ENCODE results near the gene P2RX4. TPM values are rescaled to one million over a fixed set of nuclear protein-coding genes. Genes with fewer than 3 reads are reported as not detected.

P2RX4 gene
- polyA plus RNA-seq, 1 experiment: 18.9 TPM

DNA sequence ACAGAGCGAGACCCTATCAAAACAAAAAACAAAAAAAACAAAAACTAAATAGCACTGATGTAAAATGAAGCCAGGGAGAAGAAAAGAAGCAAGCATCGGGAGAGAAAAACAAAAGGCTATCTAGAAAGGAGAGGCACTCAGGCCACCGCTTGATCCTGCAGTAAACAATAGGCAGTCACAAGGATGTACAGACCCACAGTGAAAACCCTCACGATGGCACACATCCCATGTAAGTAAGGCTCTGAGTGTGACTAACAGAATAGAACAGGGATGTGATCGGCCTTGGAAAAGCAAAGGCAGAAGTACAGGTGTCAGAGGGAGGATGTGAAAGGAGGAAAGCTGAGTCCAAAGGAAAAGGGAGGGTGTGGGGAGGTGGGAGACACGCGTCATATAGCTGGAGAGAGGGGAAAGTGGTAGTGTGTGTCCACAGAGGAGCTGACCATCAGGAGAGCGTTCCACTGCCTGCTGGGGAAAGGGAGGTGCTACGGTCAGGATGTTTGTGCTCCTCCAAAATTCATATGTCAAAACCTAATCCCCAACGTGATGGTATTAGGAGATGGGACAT is 55.1 kb downstream of the P2RX4 start:
- CTCF ChIA-PET: no interaction called here
- no peak for TF ChIP-seq CTCF (IDR thresholded peaks at IDR 0.05; ENCODE audit: low read depth, low read length)
- POLR2A ChIA-PET: no interaction called here
- no peaks in the 10 kb centered on the region for H3K27me3 ChIP-seq (ENCODE audit: control insufficient read depth, insufficient read depth, low read length)
- no peak overlapping the region for H3K27ac ChIP-seq (ENCODE audit: low read depth, low read length)
- H3K4me3 ChIP-seq (ENCODE audit: low read depth, low read length): no peak overlapping the region
- no peak for DNase-seq (ENCODE audit: low read depth, low spot score)
- H3K9me3 ChIP-seq (ENCODE audit: control insufficient read depth, insufficient read depth, low read length): no peaks in the 10 kb centered on the region

GRCh38 chr12:121267822-121268221 is 57.9 kb downstream of the P2RX4 start:
- Histone ChIP-seq H3K27me3 (ENCODE audit: control insufficient read depth, insufficient read depth, low read length) (no peaks in the 10 kb centered on the region), H3K27ac (ENCODE audit: low read depth, low read length) (no peak overlapping the region), H3K9me3 (ENCODE audit: control insufficient read depth, insufficient read depth, low read length) (no peaks in the 10 kb centered on the region), H3K4me3 (ENCODE audit: low read depth, low read length) (no peak overlapping the region)
- no peak for DNase-seq (ENCODE audit: low read depth, low spot score)
- no peak for TF ChIP-seq CTCF (IDR thresholded peaks at IDR 0.05; ENCODE audit: low read depth, low read length)
- ChIA-PET CTCF (no interaction called here), POLR2A (no interaction called here)

DNA sequence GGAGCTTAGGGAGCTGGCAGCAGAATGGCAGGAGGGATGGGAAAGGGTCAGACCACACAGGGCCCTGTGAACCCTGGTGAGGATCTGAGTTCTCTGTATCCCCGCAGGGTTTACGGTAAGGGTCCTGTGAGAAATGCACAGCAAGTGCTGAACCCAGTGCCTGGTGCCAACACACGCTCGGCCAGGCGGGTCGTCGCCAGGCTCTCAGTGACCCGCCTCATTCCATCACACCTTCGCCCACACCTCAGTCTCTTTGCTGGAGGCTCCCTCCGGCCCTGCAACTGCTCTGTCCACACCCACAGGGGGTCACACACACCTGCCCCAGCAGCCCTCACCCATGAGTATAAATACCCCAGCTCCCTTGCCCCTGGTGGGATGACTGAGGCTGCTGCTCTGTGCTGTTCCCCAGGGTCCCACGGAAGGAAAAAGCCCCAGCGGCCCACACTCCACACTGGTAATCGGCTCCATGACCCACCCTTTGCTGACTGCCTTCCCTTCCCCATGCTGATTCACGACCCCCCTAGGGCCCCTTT is 63.5 kb downstream of the P2RX4 start:
- no peaks in the 10 kb centered on the region for H3K27me3 ChIP-seq (ENCODE audit: control insufficient read depth, insufficient read depth, low read length)
- no peaks in the 10 kb centered on the region; the same call in 1 of the 2 replicates for H3K9me3 ChIP-seq (ENCODE audit: control insufficient read depth, insufficient read depth, low read length)
- no peak for DNase-seq (ENCODE audit: low read depth, low spot score)
- ChIA-PET CTCF (interaction anchor here (0.6 kb wide), 1 partner anchor 14 kb away, joined by 3 read pairs; no protein-coding TSS in a partner anchor), POLR2A (no interaction called here)
- no peak for TF ChIP-seq CTCF (IDR thresholded peaks at IDR 0.05; ENCODE audit: low read depth, low read length)
- H3K27ac ChIP-seq (ENCODE audit: low read depth, low read length): no peak overlapping the region
- no peak overlapping the region for H3K4me3 ChIP-seq (ENCODE audit: low read depth, low read length)

- Histone ChIP-seq H3K27ac (ENCODE audit: low read depth, low read length) (no peak overlapping the region), H3K9me3 (ENCODE audit: control insufficient read depth, insufficient read depth, low read length) (peaks cover 3% of the 10 kb centered on the region; the same call in 1 of the 2 replicates), H3K4me3 (ENCODE audit: low read depth, low read length) (no peak overlapping the region), H3K27me3 (ENCODE audit: control insufficient read depth, insufficient read depth, low read length) (no peaks in the 10 kb centered on the region)
- POLR2A ChIA-PET: no interaction called here
- DNase-seq (ENCODE audit: low read depth, low spot score): no peak
- no peak for TF ChIP-seq CTCF (IDR thresholded peaks at IDR 0.05; ENCODE audit: low read depth, low read length)
- CTCF ChIA-PET: no interaction called here
Observed at GRCh38 chr12:121274036-121274763, 64.3 kb downstream of the P2RX4 start.

GRCh38 chr12:121277374-121277759 is 67.4 kb downstream of the P2RX4 start:
- DNase-seq (ENCODE audit: low read depth, low spot score): no peak
- H3K27me3 ChIP-seq (ENCODE audit: control insufficient read depth, insufficient read depth, low read length): no peaks in the 10 kb centered on the region
- POLR2A ChIA-PET: interaction anchor here (0.9 kb wide), 1 partner anchor 14 kb away, joined by 3 read pairs; no protein-coding TSS in a partner anchor
- H3K27ac ChIP-seq (ENCODE audit: low read depth, low read length): no peak overlapping the region
- peaks cover 3% of the 10 kb centered on the region; the same call in 1 of the 2 replicates for H3K9me3 ChIP-seq (ENCODE audit: control insufficient read depth, insufficient read depth, low read length)
- CTCF ChIA-PET: no interaction called here
- no peak for TF ChIP-seq CTCF (IDR thresholded peaks at IDR 0.05; ENCODE audit: low read depth, low read length)
- H3K4me3 ChIP-seq (ENCODE audit: low read depth, low read length): no peak overlapping the region
